Suprapubic skin (tissue), 4 donors: ENCODE results near the gene CAT. TPM values are rescaled to one million over a fixed set of nuclear protein-coding genes. Genes with fewer than 3 reads are reported as not detected.

Experiments
- DNase-seq, 2 donors: peaks; one replicate each; pipeline ENCODE4 v3.0.0-alpha.2; 2019; ENCODE audit warnings: low spot score in 2 of 2
- H3K27ac ChIP-seq: fragments of 200-600 bp; sonication (generic); one replicate; pipeline ENCODE4 v1.5.1; 2019
- H3K27me3 ChIP-seq: fragments of 200-600 bp; sonication (generic); one replicate; pipeline ENCODE4 v1.5.1; 2019
- H3K36me3 ChIP-seq: fragments of 200-600 bp; sonication (generic); one replicate; pipeline ENCODE4 v1.5.1; 2019
- H3K4me1 ChIP-seq: fragments of 200-600 bp; sonication (generic); one replicate; pipeline ENCODE4 v1.5.1; 2019
- H3K4me3 ChIP-seq: fragments of 200-600 bp; sonication (generic); one replicate; pipeline ENCODE4 v1.5.1; 2019; ENCODE audit warnings: mild to moderate bottlenecking
- H3K9me3 ChIP-seq: fragments of 200-600 bp; sonication (generic); one replicate; pipeline ENCODE4 v1.5.1; 2019
- CTCF ChIP-seq, 2 donors: fragments of 200-600 bp in 1 of 2; fragments of 450-650 bp in 1 of 2; sonication (generic) in 1 of 2; IDR thresholded peaks; one replicate each; pipeline ENCODE4 v1.5.1; 2016 to 2019; ENCODE audit warnings: antibody characterized with exemption in 2 of 2, mild to moderate bottlenecking in 1 of 2, moderate library complexity in 1 of 2
- EP300 ChIP-seq: sonication (generic); formaldehyde crosslinking; IDR thresholded peaks from one replicate; pipeline ENCODE4 v1.6.1; 2017; ENCODE audit warnings: antibody characterized with exemption
- POLR2A ChIP-seq, 2 donors: fragments of 450-650 bp; IDR thresholded peaks; one replicate each; pipeline ENCODE4 v1.6.1; 2017; ENCODE audit warnings: antibody characterized with exemption in 2 of 2, mild to moderate bottlenecking in 2 of 2, moderate library complexity in 2 of 2
- POLR2AphosphoS5 ChIP-seq, 3 donors: sonication (generic); formaldehyde crosslinking; IDR thresholded peaks; one replicate each; pipeline ENCODE4 v1.6.1; 2017; ENCODE audit warnings: antibody characterized with exemption in 3 of 3
- WGBS: methylation state at CpG from one replicate; pipeline ENCODE4 v1.1.5; 2018; 5-methylcytosine and 5-hydroxymethylcytosine counted together
- total RNA-seq, 4 donors: library from RNA; depleted of rRNA; stranded (reverse); fragments of >200 nt; gene quantifications; one replicate each; pipeline ENCODE4 v1.1.0, GENCODE V29; 2016

The CAT gene
- total RNA-seq, 4 donors from 2014 or later = 122 to 193 (median 133) TPM

- H3K4me1 ChIP-seq = peaks cover 4% of the 10 kb centered on the region
- H3K9me3 ChIP-seq = no peaks in the 10 kb centered on the region
- H3K4me3 ChIP-seq = no peak overlapping the region
- DNase-seq = no peak
- 94% methylated on average over 6 of the region's 6 CpGs for WGBS
- H3K36me3 ChIP-seq = no peaks in the 10 kb centered on the region
- H3K27me3 ChIP-seq = no peaks in the 10 kb centered on the region
- H3K27ac ChIP-seq = no peak overlapping the region
- TF ChIP-seq POLR2AphosphoS5 (IDR thresholded peaks at IDR 0.05) (no peak), EP300 (no peak), POLR2A (IDR thresholded peaks at IDR 0.05) (no peak), CTCF (IDR thresholded peaks at IDR 0.05) (no peak)
Observed at GRCh38 chr11:34516247-34517040, 77.7 kb downstream of the CAT start.

GRCh38 chr11:34519595-34520235 is 81.0 kb downstream of the CAT start:
- Histone ChIP-seq H3K36me3 (no peaks in the 10 kb centered on the region), H3K4me3 (no peak overlapping the region), H3K27ac (no peak overlapping the region), H3K27me3 (no peaks in the 10 kb centered on the region), H3K4me1 (no peaks in the 10 kb centered on the region), H3K9me3 (no peaks in the 10 kb centered on the region)
- TF ChIP-seq EP300 (no peak), POLR2AphosphoS5 (IDR thresholded peaks at IDR 0.05) (no peak), POLR2A (IDR thresholded peaks at IDR 0.05) (no peak), CTCF (IDR thresholded peaks at IDR 0.05) (no peak)
- 87% methylated on average over 2 of the region's 2 CpGs for WGBS
- DNase-seq = no peak

- Histone ChIP-seq H3K4me3 (no peak overlapping the region), H3K27ac (no peak overlapping the region), H3K27me3 (no peaks in the 10 kb centered on the region), H3K36me3 (no peaks in the 10 kb centered on the region), H3K4me1 (no peaks in the 10 kb centered on the region), H3K9me3 (no peaks in the 10 kb centered on the region)
- TF ChIP-seq POLR2A (IDR thresholded peaks at IDR 0.05) (no peak), CTCF (IDR thresholded peaks at IDR 0.05) (no peak), EP300 (no peak), POLR2AphosphoS5 (IDR thresholded peaks at IDR 0.05) (no peak)
- DNase-seq = no peak
Observed at GRCh38 chr11:34521265-34521664, 82.5 kb downstream of the CAT start.

Other genes with a start within 250 kb of the CAT start
- gene ABTB2, start 80.9 kb upstream of the CAT start, total RNA-seq = 10 to 100 TPM in 3 of 4 donors, 1 to 10 TPM in 1; 5.4 to 15.6 (median 12.8) TPM
- gene ELF5, start 74.9 kb downstream of the CAT start, total RNA-seq = 10 to 100 TPM in 3 of 4 donors, 1 to 10 TPM in 1; 7.9 to 20.4 (median 11.9) TPM
- 100 to 1,000 TPM in 3 of 4 donors, 10 to 100 TPM in 1; 99.2 to 138 (median 118) TPM for gene EHF, start 182.2 kb downstream of the CAT start, total RNA-seq